BE2C (cell line): ENCODE measurements around the gene MTOR.

Experiments
- DNase-seq: peaks from one replicate; pipeline ENCODE4 v3.0.0-alpha.2; 2020
- H3K27me3 ChIP-seq: fragments of 250-450 bp; sonication (Bioruptor Pico); 2 replicates; pipeline ENCODE4 v1.5.1; 2020; ENCODE audit warnings: mild to moderate bottlenecking
- H3K36me3 ChIP-seq: fragments of 250-450 bp; sonication (Bioruptor Pico); 2 replicates; pipeline ENCODE4 v1.5.1; 2020; ENCODE audit warnings: mild to moderate bottlenecking
- H3K4me1 ChIP-seq: fragments of 250-450 bp; sonication (Bioruptor Pico); 2 replicates; pipeline ENCODE4 v1.5.1; 2020
- H3K4me3 ChIP-seq: 2 replicates; pipeline ENCODE4 v1.5.1; 2011; ENCODE audit warnings: low read depth, low read length
- H3K9me3 ChIP-seq: fragments of 250-450 bp; sonication (Bioruptor Pico); 2 replicates; pipeline ENCODE4 v1.5.1; 2020
- TF ChIP-seq, protein P1 (sequence below): IDR thresholded peaks from 2 replicates; pipeline ENCODE4 v1.5.1; 2012; ENCODE audit warnings: mild to moderate bottlenecking, low read depth, low read length

MTOR gene

DNA sequence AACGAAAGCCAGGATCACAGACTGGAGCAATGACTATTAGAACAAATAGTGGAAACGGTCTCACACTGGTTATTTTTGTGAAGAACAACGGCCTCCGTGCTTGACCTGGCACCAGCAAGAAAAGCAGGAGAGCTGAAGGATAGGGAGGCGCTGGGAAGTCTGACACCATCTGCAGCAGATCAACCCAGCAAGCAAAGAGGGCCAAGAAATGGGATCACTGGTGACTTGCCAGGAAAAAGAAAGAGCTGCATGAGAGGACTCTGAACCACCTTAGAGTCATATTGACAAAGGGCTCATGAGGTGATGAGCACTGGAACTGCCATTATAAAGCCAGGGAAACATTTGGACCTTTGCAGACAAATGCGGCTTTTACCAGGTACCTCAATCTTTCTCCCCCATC, 25.0 kb downstream of the MTOR start:
- DNase-seq, result no peak
- TF ChIP-seq, protein P1, sequence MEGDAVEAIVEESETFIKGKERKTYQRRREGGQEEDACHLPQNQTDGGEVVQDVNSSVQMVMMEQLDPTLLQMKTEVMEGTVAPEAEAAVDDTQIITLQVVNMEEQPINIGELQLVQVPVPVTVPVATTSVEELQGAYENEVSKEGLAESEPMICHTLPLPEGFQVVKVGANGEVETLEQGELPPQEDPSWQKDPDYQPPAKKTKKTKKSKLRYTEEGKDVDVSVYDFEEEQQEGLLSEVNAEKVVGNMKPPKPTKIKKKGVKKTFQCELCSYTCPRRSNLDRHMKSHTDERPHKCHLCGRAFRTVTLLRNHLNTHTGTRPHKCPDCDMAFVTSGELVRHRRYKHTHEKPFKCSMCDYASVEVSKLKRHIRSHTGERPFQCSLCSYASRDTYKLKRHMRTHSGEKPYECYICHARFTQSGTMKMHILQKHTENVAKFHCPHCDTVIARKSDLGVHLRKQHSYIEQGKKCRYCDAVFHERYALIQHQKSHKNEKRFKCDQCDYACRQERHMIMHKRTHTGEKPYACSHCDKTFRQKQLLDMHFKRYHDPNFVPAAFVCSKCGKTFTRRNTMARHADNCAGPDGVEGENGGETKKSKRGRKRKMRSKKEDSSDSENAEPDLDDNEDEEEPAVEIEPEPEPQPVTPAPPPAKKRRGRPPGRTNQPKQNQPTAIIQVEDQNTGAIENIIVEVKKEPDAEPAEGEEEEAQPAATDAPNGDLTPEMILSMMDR, result no peak
- Histone ChIP-seq H3K27me3 (no peaks in the 10 kb centered on the region), H3K9me3 (no peaks in the 10 kb centered on the region), H3K4me3 (no peak overlapping the region), H3K36me3 (peaks cover 18% of the 10 kb centered on the region), H3K4me1 (no peaks in the 10 kb centered on the region)

DNA sequence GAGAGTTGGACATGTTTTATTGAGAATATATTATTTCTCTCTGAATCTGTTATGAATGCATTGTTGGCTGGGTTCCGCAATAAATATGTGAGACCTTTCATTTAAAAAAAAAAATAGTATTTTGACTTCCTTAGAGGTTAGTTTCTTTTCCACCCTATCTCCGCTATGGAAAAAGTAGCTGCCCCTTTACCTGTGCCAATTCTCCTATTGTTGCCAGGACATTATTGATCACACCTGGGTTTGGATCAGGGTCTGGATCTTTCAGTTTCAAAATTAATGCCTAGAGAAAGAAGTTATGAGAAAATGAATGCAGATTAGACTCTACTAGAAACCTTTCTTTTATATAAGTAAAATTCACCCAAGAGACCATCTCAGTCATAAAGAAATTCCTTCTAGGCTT, 29.1 kb downstream of the MTOR start:
- H3K4me3 ChIP-seq, result no peak overlapping the region
- H3K4me1 ChIP-seq, result no peaks in the 10 kb centered on the region
- peaks cover 20% of the 10 kb centered on the region for H3K36me3 ChIP-seq
- no peaks in the 10 kb centered on the region for H3K27me3 ChIP-seq
- TF ChIP-seq, protein P1, result no peak
- no peak for DNase-seq
- no peaks in the 10 kb centered on the region for H3K9me3 ChIP-seq

DNA sequence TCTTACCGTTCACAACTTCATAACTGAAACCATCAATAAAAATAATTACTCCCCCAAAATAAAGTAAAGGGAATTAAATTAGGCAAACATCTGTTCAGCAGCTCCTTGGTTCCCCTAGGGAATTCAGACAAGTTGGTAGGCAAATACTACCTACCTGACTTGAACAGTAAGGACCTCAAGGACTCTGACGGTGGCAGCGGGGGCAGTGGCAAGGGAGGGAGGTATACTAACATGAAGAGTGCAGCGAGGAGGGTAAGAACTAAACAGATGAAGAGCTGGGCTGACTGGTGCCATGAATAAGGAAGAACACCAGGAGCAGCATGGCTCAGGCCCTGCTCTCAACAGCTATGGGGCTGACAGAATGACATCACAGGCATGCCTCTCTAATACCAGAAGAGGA, 33.1 kb downstream of the MTOR start:
- Histone ChIP-seq H3K4me1 (no peaks in the 10 kb centered on the region), H3K4me3 (no peak overlapping the region)
- no peak for DNase-seq

DNA sequence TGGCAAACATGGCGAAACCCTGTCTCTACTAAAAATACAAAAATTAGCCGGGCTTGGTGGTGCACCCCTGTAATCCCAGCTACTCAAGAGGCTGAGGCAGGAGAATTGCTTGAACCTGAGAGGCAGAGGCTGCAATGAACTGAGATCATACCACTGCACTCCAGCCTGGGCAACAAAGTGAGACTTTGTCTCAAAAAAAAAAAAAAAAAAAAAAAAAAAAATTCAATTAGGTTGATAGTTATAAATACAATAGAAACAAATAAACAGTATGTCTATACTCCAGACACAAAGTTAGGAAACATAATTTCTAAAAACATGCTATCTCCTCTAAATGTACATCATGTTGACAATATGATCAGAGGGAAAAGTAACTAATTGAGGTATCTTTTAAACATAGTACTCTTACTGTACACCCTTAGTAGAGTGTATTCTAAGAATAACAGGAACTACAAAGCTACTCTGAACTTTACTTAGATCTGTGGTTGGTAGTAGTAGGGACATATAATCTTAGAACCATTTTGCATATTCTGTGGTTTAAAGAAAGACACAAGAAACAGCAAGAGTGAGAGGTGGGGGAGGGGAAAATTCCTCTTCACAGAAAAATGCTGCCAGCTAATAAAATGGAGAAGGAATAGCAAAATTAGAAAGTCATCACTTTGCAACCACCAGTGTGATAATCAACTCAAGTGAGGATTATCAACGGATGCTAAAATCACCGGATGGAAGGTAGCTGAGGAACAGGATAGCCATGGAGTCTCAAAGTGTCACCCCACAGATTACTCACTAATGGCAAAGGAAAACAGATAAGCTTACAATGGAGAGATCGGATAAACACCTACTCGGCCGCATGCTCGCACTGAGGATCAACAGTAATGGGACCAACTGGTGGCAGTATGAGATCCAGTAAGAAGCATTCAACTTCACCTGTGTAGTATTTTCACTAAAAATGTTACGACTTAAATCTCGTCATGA, 35.0 kb downstream of the MTOR start:
- no peaks in the 10 kb centered on the region for H3K4me1 ChIP-seq
- no peaks in the 10 kb centered on the region for H3K27me3 ChIP-seq
- TF ChIP-seq, protein P1, result no peak
- H3K9me3 ChIP-seq, result no peaks in the 10 kb centered on the region
- no peak for DNase-seq
- peaks cover 14% of the 10 kb centered on the region for H3K36me3 ChIP-seq
- no peak overlapping the region for H3K4me3 ChIP-seq

More for the DNA sequence above, 33.1 kb downstream of the MTOR start:
- TF ChIP-seq, protein P1, result no peak
- Histone ChIP-seq H3K27me3 (no peaks in the 10 kb centered on the region), H3K36me3 (peaks cover 20% of the 10 kb centered on the region), H3K9me3 (no peaks in the 10 kb centered on the region)

DNA sequence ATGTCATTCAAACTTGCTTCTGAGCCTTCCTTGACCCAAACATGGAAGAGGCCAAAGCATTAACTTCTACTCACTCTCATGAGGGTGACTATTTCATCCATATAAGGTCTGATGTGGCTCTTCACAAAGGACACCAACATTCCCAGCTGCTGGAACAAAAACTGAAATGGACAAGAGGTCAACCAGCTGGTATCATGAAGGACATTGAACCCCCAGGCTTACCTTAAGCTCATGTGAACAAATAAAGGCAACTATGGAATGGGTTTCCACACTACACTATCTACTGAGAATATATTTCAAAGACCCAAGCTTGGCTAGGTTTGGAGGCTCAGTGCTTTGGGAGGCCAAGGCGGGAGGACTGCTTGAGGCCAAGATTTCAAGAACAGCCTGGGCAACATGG, 46.3 kb downstream of the MTOR start:
- TF ChIP-seq, protein P1, result no peak
- H3K36me3 ChIP-seq, result peaks cover 5% of the 10 kb centered on the region
- no peak for DNase-seq

DNA sequence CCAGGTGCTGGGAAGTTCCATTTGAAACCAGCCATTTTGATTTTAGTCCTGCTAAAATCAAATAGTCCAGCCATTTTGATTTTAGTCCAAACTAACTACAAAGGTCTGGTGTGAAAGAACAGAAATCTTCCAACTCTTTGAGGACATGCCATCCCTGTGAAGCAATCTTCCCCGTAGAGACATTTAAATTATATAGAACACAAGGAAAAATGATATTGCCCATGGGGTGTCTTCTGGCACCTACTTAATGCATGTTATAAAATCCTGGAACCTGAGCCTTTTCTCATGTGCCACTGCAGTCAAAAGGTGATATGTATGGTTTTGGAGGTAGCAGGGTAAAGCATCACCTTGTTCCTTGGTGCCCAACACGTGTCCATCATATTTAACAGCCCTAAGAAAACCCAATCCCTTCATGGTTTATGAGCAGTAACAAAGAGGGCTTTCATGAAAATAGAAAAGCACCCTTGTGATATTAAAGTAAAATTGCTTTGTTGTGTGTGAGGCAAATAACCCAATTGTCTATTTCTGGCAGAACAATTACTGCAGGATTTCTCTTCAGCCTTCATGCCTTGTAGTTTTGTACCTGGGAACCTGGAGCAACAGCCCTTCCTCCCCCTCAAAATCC, 46.9 kb downstream of the MTOR start:
- Histone ChIP-seq H3K9me3 (no peaks in the 10 kb centered on the region), H3K4me3 (no peak overlapping the region), H3K36me3 (peaks cover 5% of the 10 kb centered on the region), H3K27me3 (no peaks in the 10 kb centered on the region), H3K4me1 (no peaks in the 10 kb centered on the region)
- no peak for DNase-seq
- TF ChIP-seq, protein P1, result no peak

More for the DNA sequence above, 46.3 kb downstream of the MTOR start:
- H3K27me3 ChIP-seq, result no peaks in the 10 kb centered on the region
- no peaks in the 10 kb centered on the region for H3K9me3 ChIP-seq
- H3K4me3 ChIP-seq, result no peak overlapping the region
- no peaks in the 10 kb centered on the region for H3K4me1 ChIP-seq
